HepG2 (cell line): ENCODE results near the gene LATS2. TPM values are rescaled to one million over a fixed set of nuclear protein-coding genes. Genes with fewer than 3 reads are reported as not detected.
A peak's percentile ranks its signal among the peaks of the same experiment; 100 is the strongest.

Source experiments
- ATAC-seq: fragments of 200-7000 bp; cut with Tn5 transposase; 3 replicates; pipeline ENCODE4 v1.9.1; 2020; ENCODE audit warnings: mild to moderate bottlenecking, moderate library complexity
- BruUV-seq: library from RNA; stranded (reverse); fragments of 400-500 nt; replicated peaks from 2 replicates; lab custom pipeline; 2021; lab: Mats Ljungman, UMichigan
- CTCF ChIA-PET: fragments of 300-600 bp; formaldehyde crosslinking; extraction: SDS; loops from one replicate; lab custom pipeline; 2021; ENCODE audit warnings: low total read pairs, inconsistent platforms, low intra/inter-chr PET ratio; lab: Yijun Ruan, JAX
- POLR2A ChIA-PET: fragments of 350-600 bp; sonication (Branson Sonifier 250); formaldehyde crosslinking; loops from one replicate; lab custom pipeline; 2020; ENCODE audit warnings: antibody characterized with exemption, inconsistent platforms; lab: Yijun Ruan, JAX
- DNase-seq: peaks from one replicate; pipeline ENCODE4 v3.0.0-alpha.2; 2015; ENCODE audit warnings: low spot score
- FAIRE-seq: peaks from 3 replicates; lab custom pipeline; 2011; peaks lifted over from hg19 to GRCh38; lab: Jason Lieb, UNC
- H2AFZ ChIP-seq: one replicate; pipeline ENCODE4 v1.6.1; 2011; ENCODE audit warnings: low read length, inconsistent platforms
- H3K27ac ChIP-seq: fragments of 300-600 bp; 3 replicates; pipeline ENCODE4 v1.8.0; 2011; ENCODE audit warnings: mixed run types, mild to moderate bottlenecking, mixed read lengths, low read length, inconsistent platforms; ENCODE audit not compliant: insufficient read depth; ENCODE audit errors: extremely low read length
- H3K27me3 ChIP-seq, 2 experiments: fragments of 200-600 bp in 1 of 2; 2 replicates in 1 of 2; 3 replicates in 1 of 2; pipeline versions ENCODE4 v1.6.0 to v1.8.0; 2011; ENCODE audit warnings: low read length in 2 of 2, mild to moderate bottlenecking in 2 of 2, moderate library complexity in 2 of 2, inconsistent platforms in 1 of 2; ENCODE audit not compliant: insufficient read depth in 2 of 2, control insufficient read depth in 1 of 2
- H3K36me3 ChIP-seq, 2 experiments: fragments of 200-600 bp in 1 of 2; replicated peaks in 1 of 2; 2 replicates in 1 of 2; 3 replicates in 1 of 2; pipeline versions ENCODE4 v1.5.1 to v1.8.0; 2011; ENCODE audit warnings: low read length in 2 of 2, inconsistent platforms in 1 of 2; ENCODE audit not compliant: insufficient read depth in 2 of 2, control insufficient read depth in 1 of 2
- H3K4me1 ChIP-seq: 2 replicates; pipeline ENCODE4 v1.5.1; 2012; ENCODE audit warnings: low read length, inconsistent platforms; ENCODE audit not compliant: insufficient read depth
- H3K4me2 ChIP-seq: 2 replicates; pipeline ENCODE4 v1.6.0; 2011; ENCODE audit warnings: low read depth, low read length, inconsistent platforms
- H3K4me3 ChIP-seq, 3 experiments: fragments of 200-600 bp in 1 of 3; sonication (generic), shearing (Covaris generic) in 1 of 3; replicated peaks in 1 of 3; 2 replicates each; pipeline ENCODE4 v1.5.1; 2011 to 2016; ENCODE audit warnings: low read length in 3 of 3, inconsistent platforms in 2 of 3, low read depth in 2 of 3, mild to moderate bottlenecking in 2 of 3, control low read depth in 1 of 3, mixed read lengths in 1 of 3; ENCODE audit not compliant: insufficient read depth in 1 of 3
- H3K79me2 ChIP-seq: one replicate; pipeline ENCODE4 v1.6.1; 2011; ENCODE audit warnings: low read length, inconsistent platforms; ENCODE audit not compliant: insufficient read depth
- H3K9ac ChIP-seq: 2 replicates; pipeline ENCODE4 v1.6.0; 2011; ENCODE audit warnings: mild to moderate bottlenecking, low read depth, low read length, inconsistent platforms; ENCODE audit not compliant: insufficient read depth
- H3K9me3 ChIP-seq: 2 replicates; pipeline ENCODE4 v1.5.1; 2012; ENCODE audit warnings: mild to moderate bottlenecking, low read length
- H4K20me1 ChIP-seq: 2 replicates; pipeline ENCODE4 v1.6.0; 2011; ENCODE audit warnings: inconsistent platforms, mild to moderate bottlenecking, low read length, moderate library complexity; ENCODE audit not compliant: insufficient read depth
- ATM ChIP-seq: fragments of 450-650 bp; IDR thresholded peaks from 2 replicates; pipeline ENCODE4 v1.7.1; 2017; ENCODE audit warnings: mild to moderate bottlenecking, borderline replicate concordance
- FOXO1 ChIP-seq: sonication (generic); formaldehyde crosslinking; IDR thresholded peaks from 2 replicates; pipeline ENCODE4 v1.4.0; 2020; ENCODE audit warnings: missing genetic modification reagents
- REPIN1 ChIP-seq: sonication (generic); formaldehyde crosslinking; IDR thresholded peaks from 2 replicates; pipeline ENCODE4 v1.8.0; 2022; ENCODE audit warnings: missing genetic modification reagents, low read depth, mild to moderate bottlenecking, borderline replicate concordance
- SRSF4 ChIP-seq: fragments of 200-400 bp; formaldehyde crosslinking; IDR thresholded peaks from one replicate; pipeline ENCODE4 v1.6.1; 2018; ENCODE audit warnings: mild to moderate bottlenecking, low read depth, low read length, moderate library complexity; ENCODE audit not compliant: poor library complexity, severe bottlenecking
- ZFP90 ChIP-seq: sonication (generic); formaldehyde crosslinking; IDR thresholded peaks from 2 replicates; pipeline ENCODE4 v1.8.0; 2022; ENCODE audit warnings: missing genetic modification reagents, mild to moderate bottlenecking, inconsistent platforms, borderline replicate concordance
- ZNF619 ChIP-seq: sonication (generic); formaldehyde crosslinking; IDR thresholded peaks from 2 replicates; pipeline ENCODE4 v1.4.0; 2020; ENCODE audit warnings: mild to moderate bottlenecking, missing genetic modification reagents
- ZNF772 ChIP-seq: sonication (generic); formaldehyde crosslinking; IDR thresholded peaks from 2 replicates; pipeline ENCODE4 v1.5.0; 2020; ENCODE audit warnings: mild to moderate bottlenecking, missing genetic modification reagents
- WGBS: methylation state at CpG from one replicate; pipeline ENCODE4 v1.1.6; 2017; ENCODE audit warnings: low lambda C conversion rate; 5-methylcytosine and 5-hydroxymethylcytosine counted together
- in situ Hi-C: cut with HindIII; loops from 2 replicates; pipeline ENCODE4 v1.10.0; 2017; ENCODE audit warnings: low pct_unique_long_range_greater_than_20kb; ENCODE audit not compliant: extremely low pct_ligation_motif_present
- intact Hi-C: fragments of 100-400 bp; cut with micrococcal nuclease; formaldehyde crosslinking; loops from one replicate; pipeline ENCODE4 v1.10.0; 2022; ENCODE audit not compliant: unreplicated experiment
- polyA plus RNA-seq, 8 experiments: library from polyadenylated mRNA; depleted of rRNA in 3 of 8; stranded (reverse) in 7 of 8; unstranded in 1 of 8; fragments of >200 nt; fragmentation: Illumina TruSeq in 4 of 8; extraction: Trizol in 4 of 8; gene quantifications; 2 replicates each; pipeline versions ENCODE4 v1.2.1 to v1.2.3, GENCODE V29; 2011 to 2016; ENCODE audit warnings: low read depth in 4 of 8, missing spikeins in 1 of 8, mixed read lengths in 1 of 8; ENCODE audit not compliant: insufficient read depth in 1 of 8
- total RNA-seq, 5 experiments: library from RNA; depleted of rRNA; stranded (reverse); fragments of >200 nt; fragmentation: Illumina TruSeq; extraction: Trizol; gene quantifications; 2 replicates each; pipeline ENCODE4 v1.2.3, GENCODE V29; 2016; ENCODE audit warnings: low read depth in 1 of 5
- TF ChIP-seq, protein P1 (sequence below): sonication (generic); IDR thresholded peaks from 2 replicates; pipeline ENCODE4 v1.6.1; 2016; ENCODE audit warnings: low read depth, borderline replicate concordance
- TF ChIP-seq, protein P2 (sequence below): sonication (generic); formaldehyde crosslinking; IDR thresholded peaks from 2 replicates; pipeline ENCODE4 v1.4.0; 2020; ENCODE audit warnings: missing genetic modification reagents
- TF ChIP-seq, protein P3 (sequence below): sonication (generic); formaldehyde crosslinking; IDR thresholded peaks from 2 replicates; pipeline ENCODE4 v1.5.1; 2020; ENCODE audit warnings: mild to moderate bottlenecking, missing genetic modification reagents, borderline replicate concordance
- TF ChIP-seq, protein P4 (sequence below): IDR thresholded peaks from 2 replicates; pipeline ENCODE4 v1.6.1; 2016; ENCODE audit warnings: low read depth, borderline replicate concordance

LATS2 gene
- total and polyA plus RNA-seq, 2 of the 13 experiments (the other 11 are each of a cell fraction or from before 2014, with no cell fraction given), result 7.3 to 8.5 TPM

DNA sequence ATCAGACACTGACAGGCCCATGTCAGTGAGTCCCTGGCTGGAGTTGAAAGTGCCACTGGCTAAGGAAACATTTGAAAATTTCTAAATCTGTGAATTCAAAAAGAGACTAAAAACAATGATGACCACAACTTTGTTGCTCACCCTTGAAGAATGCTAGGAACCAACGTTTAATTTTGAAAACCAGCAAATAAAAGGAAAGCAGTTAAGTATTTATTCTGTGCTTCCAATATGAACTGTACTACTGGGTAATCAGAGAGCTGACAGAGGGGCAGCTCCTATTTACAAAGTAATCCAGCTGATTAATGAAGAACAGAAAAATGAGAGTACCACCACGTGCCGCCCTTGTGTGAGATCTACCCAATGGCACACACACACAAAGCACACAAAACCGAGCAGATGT lies 44.7 kb upstream of the LATS2 start:
- no peak overlapping the region for H3K4me2 ChIP-seq
- no peaks in the 10 kb centered on the region for H4K20me1 ChIP-seq
- CTCF ChIA-PET, result no interaction called here
- TF ChIP-seq SRSF4 (no peak), ZFP90 (no peak), ZNF619 (CRISPR knock-in tag) (no peak), FOXO1 (CRISPR knock-in tag) (no peak), REPIN1 (no peak), ZNF772 (no peak), ATM (no peak)
- TF ChIP-seq, protein P1, sequence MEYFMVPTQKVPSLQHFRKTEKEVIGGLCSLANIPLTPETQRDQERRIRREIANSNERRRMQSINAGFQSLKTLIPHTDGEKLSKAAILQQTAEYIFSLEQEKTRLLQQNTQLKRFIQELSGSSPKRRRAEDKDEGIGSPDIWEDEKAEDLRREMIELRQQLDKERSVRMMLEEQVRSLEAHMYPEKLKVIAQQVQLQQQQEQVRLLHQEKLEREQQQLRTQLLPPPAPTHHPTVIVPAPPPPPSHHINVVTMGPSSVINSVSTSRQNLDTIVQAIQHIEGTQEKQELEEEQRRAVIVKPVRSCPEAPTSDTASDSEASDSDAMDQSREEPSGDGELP, result no peak
- TF ChIP-seq, protein P2, sequence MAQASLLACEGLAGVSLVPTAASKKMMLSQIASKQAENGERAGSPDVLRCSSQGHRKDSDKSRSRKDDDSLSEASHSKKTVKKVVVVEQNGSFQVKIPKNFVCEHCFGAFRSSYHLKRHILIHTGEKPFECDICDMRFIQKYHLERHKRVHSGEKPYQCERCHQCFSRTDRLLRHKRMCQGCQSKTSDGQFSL (CRISPR knock-in tag), result no peak
- TF ChIP-seq, protein P3, sequence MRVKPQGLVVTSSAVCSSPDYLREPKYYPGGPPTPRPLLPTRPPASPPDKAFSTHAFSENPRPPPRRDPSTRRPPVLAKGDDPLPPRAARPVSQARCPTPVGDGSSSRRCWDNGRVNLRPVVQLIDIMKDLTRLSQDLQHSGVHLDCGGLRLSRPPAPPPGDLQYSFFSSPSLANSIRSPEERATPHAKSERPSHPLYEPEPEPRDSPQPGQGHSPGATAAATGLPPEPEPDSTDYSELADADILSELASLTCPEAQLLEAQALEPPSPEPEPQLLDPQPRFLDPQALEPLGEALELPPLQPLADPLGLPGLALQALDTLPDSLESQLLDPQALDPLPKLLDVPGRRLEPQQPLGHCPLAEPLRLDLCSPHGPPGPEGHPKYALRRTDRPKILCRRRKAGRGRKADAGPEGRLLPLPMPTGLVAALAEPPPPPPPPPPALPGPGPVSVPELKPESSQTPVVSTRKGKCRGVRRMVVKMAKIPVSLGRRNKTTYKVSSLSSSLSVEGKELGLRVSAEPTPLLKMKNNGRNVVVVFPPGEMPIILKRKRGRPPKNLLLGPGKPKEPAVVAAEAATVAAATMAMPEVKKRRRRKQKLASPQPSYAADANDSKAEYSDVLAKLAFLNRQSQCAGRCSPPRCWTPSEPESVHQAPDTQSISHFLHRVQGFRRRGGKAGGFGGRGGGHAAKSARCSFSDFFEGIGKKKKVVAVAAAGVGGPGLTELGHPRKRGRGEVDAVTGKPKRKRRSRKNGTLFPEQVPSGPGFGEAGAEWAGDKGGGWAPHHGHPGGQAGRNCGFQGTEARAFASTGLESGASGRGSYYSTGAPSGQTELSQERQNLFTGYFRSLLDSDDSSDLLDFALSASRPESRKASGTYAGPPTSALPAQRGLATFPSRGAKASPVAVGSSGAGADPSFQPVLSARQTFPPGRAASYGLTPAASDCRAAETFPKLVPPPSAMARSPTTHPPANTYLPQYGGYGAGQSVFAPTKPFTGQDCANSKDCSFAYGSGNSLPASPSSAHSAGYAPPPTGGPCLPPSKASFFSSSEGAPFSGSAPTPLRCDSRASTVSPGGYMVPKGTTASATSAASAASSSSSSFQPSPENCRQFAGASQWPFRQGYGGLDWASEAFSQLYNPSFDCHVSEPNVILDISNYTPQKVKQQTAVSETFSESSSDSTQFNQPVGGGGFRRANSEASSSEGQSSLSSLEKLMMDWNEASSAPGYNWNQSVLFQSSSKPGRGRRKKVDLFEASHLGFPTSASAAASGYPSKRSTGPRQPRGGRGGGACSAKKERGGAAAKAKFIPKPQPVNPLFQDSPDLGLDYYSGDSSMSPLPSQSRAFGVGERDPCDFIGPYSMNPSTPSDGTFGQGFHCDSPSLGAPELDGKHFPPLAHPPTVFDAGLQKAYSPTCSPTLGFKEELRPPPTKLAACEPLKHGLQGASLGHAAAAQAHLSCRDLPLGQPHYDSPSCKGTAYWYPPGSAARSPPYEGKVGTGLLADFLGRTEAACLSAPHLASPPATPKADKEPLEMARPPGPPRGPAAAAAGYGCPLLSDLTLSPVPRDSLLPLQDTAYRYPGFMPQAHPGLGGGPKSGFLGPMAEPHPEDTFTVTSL (CRISPR knock-in tag), result no peak
- TF ChIP-seq, protein P4, sequence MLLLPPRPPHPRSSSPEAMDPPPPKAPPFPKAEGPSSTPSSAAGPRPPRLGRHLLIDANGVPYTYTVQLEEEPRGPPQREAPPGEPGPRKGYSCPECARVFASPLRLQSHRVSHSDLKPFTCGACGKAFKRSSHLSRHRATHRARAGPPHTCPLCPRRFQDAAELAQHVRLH, result no peak
- WGBS, result 35% methylated on average over 4 of the region's 4 CpGs
- H3K4me1 ChIP-seq, result peaks cover 68% of the 10 kb centered on the region
- DNase-seq, result no peak
- H3K4me3 ChIP-seq, result no peak overlapping the region
- no peaks in the 10 kb centered on the region for H3K79me2 ChIP-seq
- POLR2A ChIA-PET, result no interaction called here
- H3K9ac ChIP-seq, result no peak overlapping the region
- H3K27me3 ChIP-seq, result no peaks in the 10 kb centered on the region
- no peaks in the 10 kb centered on the region for H3K36me3 ChIP-seq
- no TSS peak for BruUV-seq
- no peaks in the 10 kb centered on the region for H3K9me3 ChIP-seq
- H2AFZ ChIP-seq, result peak overlapping the region; percentile 54
- no peak for FAIRE-seq
- no peak for ATAC-seq
- H3K27ac ChIP-seq, result no peak overlapping the region
- in situ Hi-C loops, result no loop called here
- intact Hi-C loops, result no loop called here
